Progenitor cell of endocrine pancreas (in vitro differentiated cells): ENCODE measurements around the gene TACSTD2. TPM values are rescaled to one million over a fixed set of nuclear protein-coding genes. Genes with fewer than 3 reads are reported as not detected.

Experiments
- total RNA-seq: library from RNA; stranded (reverse); gene quantifications from 2 replicates; pipeline ENCODE4 v1.2.1, GENCODE V29; 2021

The TACSTD2 gene
- total RNA-seq, 1 donor from 2014 or later = 22.7 TPM

Other genes with a start within 250 kb of the TACSTD2 start
- gene OMA1, start 30.5 kb downstream of the TACSTD2 start, total RNA-seq = 26.8 and 32.0 TPM in 2 replicates
- 75.4 and 75.8 TPM in 2 replicates for gene MYSM1, start 122.8 kb upstream of the TACSTD2 start, total RNA-seq
- 93.8 and 107 TPM in 2 replicates for gene JUN, start 206.8 kb upstream of the TACSTD2 start, total RNA-seq